BJ (cell line): ENCODE measurements around the gene DDX5. TPM values are rescaled to one million over a fixed set of nuclear protein-coding genes. Genes with fewer than 3 reads are reported as not detected.
A peak's percentile ranks its signal among the peaks of the same experiment; 100 is the strongest.

Source experiments
- CTCF ChIA-PET: fragments of 350-600 bp; formaldehyde crosslinking; extraction: SDS; loops from one replicate; lab custom pipeline; 2021; ENCODE audit warnings: antibody characterized with exemption, inconsistent platforms; lab: Yijun Ruan, JAX
- POLR2A ChIA-PET: fragments of 300-600 bp; sonication (Branson Sonifier 250); formaldehyde crosslinking; extraction: SDS; loops from one replicate; lab custom pipeline; 2021; ENCODE audit warnings: antibody characterized with exemption; lab: Charles Lee
- DNase-seq: peaks from one replicate; pipeline ENCODE4 v3.0.0-alpha.2; 2011; ENCODE audit warnings: low read depth
- H3K27me3 ChIP-seq: 2 replicates; pipeline ENCODE4 v1.6.0; 2011; ENCODE audit warnings: low read length; ENCODE audit not compliant: control insufficient read depth, insufficient read depth
- H3K36me3 ChIP-seq: 2 replicates; pipeline ENCODE4 v1.5.1; 2011; ENCODE audit warnings: low read length; ENCODE audit not compliant: control insufficient read depth, insufficient read depth
- H3K4me3 ChIP-seq: 2 replicates; pipeline ENCODE4 v1.5.1; 2011; ENCODE audit warnings: low read depth, mild to moderate bottlenecking, control low read depth, low read length
- polyA plus RNA-seq: library from polyadenylated mRNA; depleted of rRNA; stranded (reverse); fragments of >200 nt; gene quantifications from 2 replicates; pipeline ENCODE4 v1.2.3, GENCODE V29; 2011
- TF ChIP-seq, protein P1 (sequence below): IDR thresholded peaks from 2 replicates; pipeline ENCODE4 v1.5.1; 2011; ENCODE audit warnings: low read depth, mild to moderate bottlenecking, control low read depth, inconsistent platforms, low read length, moderate library complexity; ENCODE audit not compliant: insufficient read depth

DDX5 gene
- polyA plus RNA-seq, 1 experiment, result 850 TPM

DNA sequence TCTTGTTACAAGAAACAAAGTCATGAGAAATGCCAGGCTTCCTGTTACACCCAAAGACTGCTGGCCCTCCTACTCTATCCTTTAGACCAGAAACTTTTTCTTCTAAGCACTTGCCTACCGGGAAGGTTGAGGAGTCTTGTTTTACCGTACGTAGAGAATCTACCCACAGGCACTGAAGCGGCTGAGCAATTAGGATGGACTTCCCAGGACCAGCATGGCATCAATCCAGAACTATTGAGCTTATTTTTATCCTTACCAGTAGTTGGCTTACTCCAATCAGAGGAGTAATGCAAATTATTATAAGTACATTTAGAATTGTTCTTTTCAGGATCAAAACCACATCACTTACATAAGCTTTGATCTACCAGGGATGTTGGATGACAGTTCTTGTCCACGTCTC is 26.3 kb upstream of the DDX5 start:
- TF ChIP-seq, protein P1, sequence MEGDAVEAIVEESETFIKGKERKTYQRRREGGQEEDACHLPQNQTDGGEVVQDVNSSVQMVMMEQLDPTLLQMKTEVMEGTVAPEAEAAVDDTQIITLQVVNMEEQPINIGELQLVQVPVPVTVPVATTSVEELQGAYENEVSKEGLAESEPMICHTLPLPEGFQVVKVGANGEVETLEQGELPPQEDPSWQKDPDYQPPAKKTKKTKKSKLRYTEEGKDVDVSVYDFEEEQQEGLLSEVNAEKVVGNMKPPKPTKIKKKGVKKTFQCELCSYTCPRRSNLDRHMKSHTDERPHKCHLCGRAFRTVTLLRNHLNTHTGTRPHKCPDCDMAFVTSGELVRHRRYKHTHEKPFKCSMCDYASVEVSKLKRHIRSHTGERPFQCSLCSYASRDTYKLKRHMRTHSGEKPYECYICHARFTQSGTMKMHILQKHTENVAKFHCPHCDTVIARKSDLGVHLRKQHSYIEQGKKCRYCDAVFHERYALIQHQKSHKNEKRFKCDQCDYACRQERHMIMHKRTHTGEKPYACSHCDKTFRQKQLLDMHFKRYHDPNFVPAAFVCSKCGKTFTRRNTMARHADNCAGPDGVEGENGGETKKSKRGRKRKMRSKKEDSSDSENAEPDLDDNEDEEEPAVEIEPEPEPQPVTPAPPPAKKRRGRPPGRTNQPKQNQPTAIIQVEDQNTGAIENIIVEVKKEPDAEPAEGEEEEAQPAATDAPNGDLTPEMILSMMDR, result no peak
- POLR2A ChIA-PET, result no interaction called here
- Histone ChIP-seq H3K27me3 (no peaks in the 10 kb centered on the region), H3K36me3 (peaks cover 20% of the 10 kb centered on the region), H3K4me3 (no peak overlapping the region)
- DNase-seq, result no peak
- CTCF ChIA-PET, result interaction anchor here (0.8 to 1.1 kb wide), 2 partner anchors 22 to 25 kb away, joined by 3 to 4 read pairs; partner anchors contain the start of gene CEP95

DNA sequence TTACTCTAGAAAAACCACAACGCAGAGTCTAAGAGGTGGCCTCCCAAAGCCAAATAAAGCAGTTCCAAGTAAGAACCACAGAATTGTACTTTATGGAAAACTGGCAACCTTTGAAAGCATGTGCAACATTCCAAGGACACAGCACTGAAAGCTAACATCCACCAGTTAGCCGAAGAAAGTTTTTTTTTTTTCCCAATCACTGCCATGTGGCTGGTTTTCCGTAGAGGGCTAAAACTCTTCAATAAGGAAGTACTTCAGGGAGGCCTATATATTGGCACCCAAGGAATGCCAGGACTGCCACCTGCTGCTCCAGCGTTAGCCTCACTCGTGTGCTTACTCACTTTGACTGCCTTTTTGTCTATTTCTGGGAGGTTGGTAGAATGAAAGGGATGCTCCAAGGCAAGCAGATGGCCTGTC is 25.9 kb upstream of the DDX5 start:
- peaks cover 20% of the 10 kb centered on the region for H3K36me3 ChIP-seq
- ChIA-PET CTCF (interaction anchor here (0.6 to 1.1 kb wide), 3 partner anchors 14 to 25 kb away, joined by 3 to 4 read pairs (median 3); partner anchors contain the start of gene CEP95), POLR2A (interaction anchor here (0.6 to 0.7 kb wide), 2 partner anchors 51 to 1055 kb away, joined by 3 to 4 read pairs; no protein-coding TSS in a partner anchor)
- H3K4me3 ChIP-seq, result no peak overlapping the region
- H3K27me3 ChIP-seq, result no peaks in the 10 kb centered on the region
- TF ChIP-seq, protein P1, result no peak
- DNase-seq, result peak; percentile 59

DNA sequence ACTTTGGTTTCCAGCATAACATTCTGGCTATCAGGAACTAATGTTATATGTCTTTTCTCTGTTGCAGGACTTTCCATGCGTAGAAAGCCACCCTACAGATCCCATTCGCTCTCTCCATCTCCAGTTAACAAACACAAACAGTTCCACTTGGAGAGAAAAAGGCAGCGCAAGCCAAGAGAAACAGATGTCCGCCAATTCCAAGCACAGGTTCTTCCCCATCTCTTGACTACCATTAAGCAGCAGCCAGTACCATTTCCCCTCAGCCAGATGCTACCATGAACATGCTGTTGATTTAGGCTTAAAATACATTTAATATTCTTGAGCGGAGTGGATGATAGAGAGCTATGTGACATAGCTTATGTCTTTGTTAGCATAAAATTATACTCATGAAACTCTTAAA is 23.1 kb upstream of the DDX5 start:
- H3K36me3 ChIP-seq, result peaks cover 19% of the 10 kb centered on the region
- no peak overlapping the region for H3K4me3 ChIP-seq
- TF ChIP-seq, protein P1, result no peak
- ChIA-PET CTCF (interaction anchor here (0.5 to 1.3 kb wide), 2 partner anchors 54 to 109 kb away, joined by 3 to 4 read pairs; no protein-coding TSS in a partner anchor), POLR2A (no interaction called here)
- DNase-seq, result no peak
- no peaks in the 10 kb centered on the region for H3K27me3 ChIP-seq

DNA sequence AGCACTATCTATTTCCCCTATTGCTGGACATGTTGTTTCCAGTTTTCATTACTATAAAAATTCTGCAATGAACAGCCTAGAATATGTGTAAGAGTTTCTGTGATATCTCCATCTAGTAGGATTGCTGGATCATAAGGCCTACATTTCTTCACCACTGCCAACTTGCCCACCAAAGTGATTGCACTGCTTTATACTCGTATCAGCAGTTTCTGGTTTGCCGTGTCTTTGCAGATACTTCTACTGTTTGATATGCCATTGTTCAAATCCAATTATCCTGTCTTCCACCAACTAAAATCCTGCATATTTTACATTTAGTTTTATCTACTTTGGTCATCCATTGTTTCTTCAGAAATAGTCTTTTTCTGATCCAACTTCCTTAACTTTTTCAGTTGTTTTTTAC is 21.8 kb upstream of the DDX5 start:
- H3K36me3 ChIP-seq, result peaks cover 18% of the 10 kb centered on the region
- no peak for DNase-seq
- H3K27me3 ChIP-seq, result no peaks in the 10 kb centered on the region
- TF ChIP-seq, protein P1, result no peak
- no peak overlapping the region for H3K4me3 ChIP-seq
- ChIA-PET CTCF (interaction anchor here (0.6 kb wide), 1 partner anchor 48 kb away, joined by 3 read pairs; no protein-coding TSS in a partner anchor), POLR2A (no interaction called here)

DNA sequence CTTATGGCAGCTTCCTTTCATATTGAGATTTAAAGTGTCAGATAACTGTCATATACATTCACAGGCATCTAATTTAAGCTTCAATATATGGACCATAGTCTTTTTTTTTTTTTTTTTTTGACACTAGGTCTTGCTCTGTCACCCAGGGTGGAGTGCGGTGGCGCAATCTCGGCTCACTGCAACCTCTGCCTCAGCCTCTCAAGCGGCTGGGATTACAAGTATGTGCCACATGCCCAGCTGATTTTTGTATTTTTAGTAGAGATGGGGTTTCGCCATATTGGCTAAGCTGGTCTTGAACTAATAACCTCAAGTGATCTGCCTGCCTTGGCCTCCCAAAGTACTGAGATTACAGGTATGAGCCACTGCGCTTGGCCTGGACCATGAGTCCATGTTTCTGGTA is 14.3 kb upstream of the DDX5 start:
- ChIA-PET POLR2A (no interaction called here), CTCF (interaction anchor here (0.6 to 1.6 kb wide), 3 partner anchors 13 to 221 kb away, joined by 3 to 10 read pairs (median 3); partner anchors contain the start of gene CEP95)
- TF ChIP-seq, protein P1, result no peak
- Histone ChIP-seq H3K4me3 (no peak overlapping the region), H3K27me3 (no peaks in the 10 kb centered on the region), H3K36me3 (peaks cover 13% of the 10 kb centered on the region)
- no peak for DNase-seq
